Chondrocyte (in vitro differentiated cells): ENCODE measurements around the gene NR2F6. TPM values are rescaled to one million over a fixed set of nuclear protein-coding genes. Genes with fewer than 3 reads are reported as not detected.
"Not testable (repeated sequence)": the region's sequence is repeated elsewhere in the genome, so short reads cannot be mapped to it uniquely, and the experiment has no call there.

Source experiments
- DNase-seq: peaks from one replicate; pipeline ENCODE4 v3.0.0; 2021; ENCODE audit warnings: mixed read lengths, low spot score
- H3K27ac Mint-ChIP-seq: one replicate; pipeline ENCODE4 v1.8.0; 2021; ENCODE audit warnings: mild to moderate bottlenecking, moderate library complexity, mixed read lengths; ENCODE audit not compliant: unreplicated experiment
- H3K27me3 Mint-ChIP-seq: 2 replicates; pipeline ENCODE4 v1.8.0; 2021; ENCODE audit warnings: low read depth, mixed read lengths
- H3K36me3 Mint-ChIP-seq: 2 replicates; pipeline ENCODE4 v1.8.0; 2021; ENCODE audit warnings: low read depth, mixed read lengths
- H3K4me1 Mint-ChIP-seq: 2 replicates; pipeline ENCODE4 v1.8.0; 2021; ENCODE audit warnings: low read depth, mild to moderate bottlenecking, mixed read lengths
- H3K4me3 Mint-ChIP-seq: one replicate; pipeline ENCODE4 v1.8.0; 2021; ENCODE audit warnings: mild to moderate bottlenecking, moderate library complexity, mixed read lengths; ENCODE audit not compliant: unreplicated experiment
- H3K9me3 Mint-ChIP-seq: 2 replicates; pipeline ENCODE4 v1.8.0; 2021; ENCODE audit warnings: low read depth, mixed read lengths
- total RNA-seq: library from RNA; stranded (reverse); gene quantifications from 3 replicates; pipeline ENCODE4 v1.2.1, GENCODE V29; 2021
- TF ChIP-seq, protein P1 (sequence below): fragments of 200-600 bp; sonication (generic); IDR thresholded peaks from 2 replicates; pipeline ENCODE4 v1.5.0; 2021; ENCODE audit warnings: antibody characterized with exemption, mild to moderate bottlenecking, moderate library complexity

NR2F6 gene
- total RNA-seq, 1 donor from 2014 or later, result 45.0 TPM

DNA sequence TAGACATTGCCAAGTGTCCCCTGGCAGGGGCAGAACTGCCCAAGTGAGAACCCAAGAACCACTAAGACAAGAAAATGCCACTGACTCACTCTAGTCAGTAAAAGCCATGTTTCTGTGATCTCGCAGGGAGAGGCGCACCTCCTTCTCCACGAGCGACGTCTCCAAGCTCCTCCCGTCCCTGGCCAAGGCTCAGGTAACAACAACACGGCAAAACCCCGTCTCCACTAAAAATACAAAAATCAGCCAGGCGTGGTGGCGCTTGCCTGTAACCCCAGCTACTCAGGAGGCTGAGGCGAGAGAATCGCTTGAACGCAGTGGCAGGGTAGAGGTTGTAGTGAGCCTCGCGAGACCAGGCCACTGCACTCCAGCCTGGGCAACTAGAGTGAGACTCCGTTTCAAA, 48.1 kb downstream of the NR2F6 start:
- TF ChIP-seq, protein P1, sequence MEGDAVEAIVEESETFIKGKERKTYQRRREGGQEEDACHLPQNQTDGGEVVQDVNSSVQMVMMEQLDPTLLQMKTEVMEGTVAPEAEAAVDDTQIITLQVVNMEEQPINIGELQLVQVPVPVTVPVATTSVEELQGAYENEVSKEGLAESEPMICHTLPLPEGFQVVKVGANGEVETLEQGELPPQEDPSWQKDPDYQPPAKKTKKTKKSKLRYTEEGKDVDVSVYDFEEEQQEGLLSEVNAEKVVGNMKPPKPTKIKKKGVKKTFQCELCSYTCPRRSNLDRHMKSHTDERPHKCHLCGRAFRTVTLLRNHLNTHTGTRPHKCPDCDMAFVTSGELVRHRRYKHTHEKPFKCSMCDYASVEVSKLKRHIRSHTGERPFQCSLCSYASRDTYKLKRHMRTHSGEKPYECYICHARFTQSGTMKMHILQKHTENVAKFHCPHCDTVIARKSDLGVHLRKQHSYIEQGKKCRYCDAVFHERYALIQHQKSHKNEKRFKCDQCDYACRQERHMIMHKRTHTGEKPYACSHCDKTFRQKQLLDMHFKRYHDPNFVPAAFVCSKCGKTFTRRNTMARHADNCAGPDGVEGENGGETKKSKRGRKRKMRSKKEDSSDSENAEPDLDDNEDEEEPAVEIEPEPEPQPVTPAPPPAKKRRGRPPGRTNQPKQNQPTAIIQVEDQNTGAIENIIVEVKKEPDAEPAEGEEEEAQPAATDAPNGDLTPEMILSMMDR, result no peak
- Mint-ChIP-seq H3K27ac (no peak overlapping the region), H3K9me3 (no peaks in the 10 kb centered on the region), H3K27me3 (no peaks in the 10 kb centered on the region), H3K4me1 (no peaks in the 10 kb centered on the region), H3K36me3 (peaks cover 58% of the 10 kb centered on the region), H3K4me3 (no peak overlapping the region)
- no peak for DNase-seq

DNA sequence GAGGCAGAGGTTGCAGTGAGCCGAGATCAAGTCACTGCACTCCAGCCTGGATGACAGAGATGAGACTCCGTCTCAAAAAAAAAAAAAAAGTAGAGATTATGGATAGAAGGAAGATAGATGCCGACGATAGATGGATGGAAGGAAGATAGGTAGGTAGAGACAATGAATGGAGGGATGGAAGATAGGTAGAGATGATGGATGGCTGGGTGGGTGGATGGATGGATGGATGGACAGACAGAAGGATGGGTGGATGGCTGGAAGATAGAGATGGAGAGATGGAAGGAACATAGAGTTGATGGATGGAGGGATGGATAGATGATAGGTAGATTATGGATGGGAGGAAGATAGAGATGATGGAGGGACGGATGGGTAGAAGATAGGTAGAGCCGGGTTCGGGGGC, 49.1 kb downstream of the NR2F6 start:
- DNase-seq, result no peak
- H3K4me1 Mint-ChIP-seq, result no peaks in the 10 kb centered on the region
- TF ChIP-seq, protein P1, result no peak
- H3K4me3 Mint-ChIP-seq, result no peak overlapping the region
- peaks cover 47% of the 10 kb centered on the region for H3K36me3 Mint-ChIP-seq
- no peaks in the 10 kb centered on the region for H3K27me3 Mint-ChIP-seq
- no peak overlapping the region for H3K27ac Mint-ChIP-seq
- H3K9me3 Mint-ChIP-seq, result no peaks in the 10 kb centered on the region

DNA sequence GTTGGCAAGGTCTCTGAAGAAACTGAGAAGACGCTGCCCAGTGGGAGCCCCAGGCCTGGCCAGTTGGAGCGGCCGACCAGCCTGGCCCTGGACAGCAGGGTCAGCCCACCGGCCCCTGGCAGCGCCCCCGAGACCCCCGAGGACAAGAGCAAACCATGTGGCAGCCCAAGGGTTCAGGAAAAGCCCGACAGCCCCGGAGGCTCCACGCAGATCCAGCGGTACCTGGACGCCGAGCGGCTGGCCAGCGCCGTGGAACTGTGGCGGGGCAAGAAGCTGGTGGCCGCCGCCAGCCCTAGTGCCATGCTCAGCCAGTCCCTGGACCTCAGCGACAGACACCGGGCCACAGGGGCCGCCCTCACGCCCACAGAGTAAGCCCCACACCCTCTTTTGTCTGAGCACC, 50.6 kb downstream of the NR2F6 start:
- Mint-ChIP-seq H3K27me3 (no peaks in the 10 kb centered on the region), H3K4me3 (no peak overlapping the region), H3K36me3 (peaks cover 49% of the 10 kb centered on the region), H3K9me3 (no peaks in the 10 kb centered on the region), H3K4me1 (no peaks in the 10 kb centered on the region), H3K27ac (no peak overlapping the region)
- no peak for DNase-seq
- TF ChIP-seq, protein P1, result no peak

DNA sequence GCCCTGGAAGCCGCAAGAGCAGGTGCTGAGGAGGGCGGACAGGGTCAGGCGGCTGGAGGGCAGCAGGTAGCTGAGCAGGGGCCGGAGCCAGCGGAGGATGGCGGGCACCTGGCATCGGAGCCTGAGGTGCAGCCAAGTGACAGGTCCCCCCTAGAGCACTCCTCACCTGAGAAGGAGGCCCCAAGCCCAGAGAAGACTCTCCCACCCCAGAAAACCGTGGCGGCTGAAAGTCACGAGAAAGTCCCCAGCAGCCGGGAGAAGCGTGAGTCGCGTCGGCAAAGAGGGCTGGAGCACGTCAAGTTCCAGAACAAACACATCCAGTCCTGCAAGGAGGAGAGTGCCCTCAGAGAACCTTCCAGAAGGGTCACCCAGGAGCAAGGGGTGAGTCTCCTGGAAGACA, 51.1 kb downstream of the NR2F6 start:
- H3K4me3 Mint-ChIP-seq, result no peak overlapping the region
- H3K36me3 Mint-ChIP-seq, result peaks cover 50% of the 10 kb centered on the region
- no peaks in the 10 kb centered on the region for H3K9me3 Mint-ChIP-seq
- no peak overlapping the region for H3K27ac Mint-ChIP-seq
- DNase-seq, result no peak
- TF ChIP-seq, protein P1, result no peak
- H3K4me1 Mint-ChIP-seq, result no peaks in the 10 kb centered on the region
- H3K27me3 Mint-ChIP-seq, result no peaks in the 10 kb centered on the region

DNA sequence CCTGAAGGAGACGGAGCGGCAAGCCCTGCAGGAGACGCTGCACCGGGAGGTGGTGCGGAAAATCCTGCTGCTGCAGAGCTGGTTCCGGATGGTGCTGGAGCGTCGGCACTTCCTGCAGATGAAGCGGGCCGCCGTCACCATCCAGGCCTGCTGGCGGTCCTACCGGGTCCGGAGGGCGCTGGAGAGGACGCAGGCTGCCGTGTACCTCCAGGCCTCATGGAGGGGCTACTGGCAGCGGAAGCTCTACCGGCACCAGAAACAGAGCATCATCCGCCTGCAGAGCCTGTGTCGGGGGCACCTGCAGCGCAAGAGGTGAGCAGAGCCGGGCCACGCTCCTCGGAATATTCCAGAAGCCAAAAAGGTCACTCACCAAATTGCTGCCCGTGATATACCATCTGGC, 53.0 kb downstream of the NR2F6 start:
- no peak overlapping the region for H3K4me3 Mint-ChIP-seq
- no peaks in the 10 kb centered on the region for H3K4me1 Mint-ChIP-seq
- TF ChIP-seq, protein P1, result no peak
- no peaks in the 10 kb centered on the region for H3K27me3 Mint-ChIP-seq
- DNase-seq, result no peak
- H3K36me3 Mint-ChIP-seq, result peaks cover 41% of the 10 kb centered on the region
- no peaks in the 10 kb centered on the region for H3K9me3 Mint-ChIP-seq
- H3K27ac Mint-ChIP-seq, result no peak overlapping the region

DNA sequence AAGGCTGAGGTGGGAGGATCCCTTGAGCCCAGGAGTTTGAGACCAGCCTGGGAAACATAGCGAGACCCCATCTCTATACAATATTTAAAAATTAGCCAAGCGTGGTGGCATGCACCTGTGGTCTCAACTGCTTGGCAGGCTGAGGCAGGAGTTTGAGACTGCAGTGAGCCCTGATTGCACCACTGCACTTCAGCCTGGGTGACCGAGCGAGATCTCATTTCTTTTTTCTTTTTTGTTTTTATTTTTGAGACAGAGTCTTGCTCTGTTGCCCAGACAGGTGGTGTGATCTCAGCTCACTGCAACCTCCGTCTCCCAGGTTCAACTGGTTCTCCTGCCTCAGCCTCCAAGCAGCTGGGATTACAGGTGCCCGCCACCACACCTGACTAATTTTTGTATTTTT, 54.0 kb downstream of the NR2F6 start:
- peaks cover 40% of the 10 kb centered on the region for H3K36me3 Mint-ChIP-seq
- not testable (repeated sequence) for H3K4me3 Mint-ChIP-seq, H3K27me3 Mint-ChIP-seq, H3K9me3 Mint-ChIP-seq, H3K27ac Mint-ChIP-seq, DNase-seq, H3K4me1 Mint-ChIP-seq
